Measurements from ENCODE around the gene C1orf35.

C1orf35 gene

DNA sequence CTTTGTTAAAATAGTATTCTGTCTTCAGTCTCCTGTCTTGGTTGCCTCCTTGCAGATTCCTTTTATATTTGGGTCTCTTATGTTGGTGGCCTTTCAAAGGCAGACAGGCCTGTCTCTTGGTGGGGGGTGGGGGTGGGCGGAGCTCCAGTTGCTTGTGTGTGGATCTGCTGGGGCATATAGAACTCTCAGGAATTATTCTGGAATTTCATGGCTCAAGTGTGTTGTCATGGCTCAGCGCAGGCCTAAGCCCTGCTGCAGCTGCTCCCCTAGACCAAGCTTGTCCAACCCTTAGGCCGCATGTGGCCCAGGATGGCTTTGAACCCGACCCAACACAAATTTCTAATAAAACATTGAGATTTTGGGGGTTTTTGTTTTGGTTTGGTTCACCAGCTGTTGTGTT lies 8.0 kb downstream of the C1orf35 start:
- in situ Hi-C loops (cut with MboI; ENCODE audit: low sequenced_read_pairs, unreplicated experiment), result no loop called here
- DNase-seq (ENCODE audit: low spot score), result no peak
- TF ChIP-seq, protein P1, sequence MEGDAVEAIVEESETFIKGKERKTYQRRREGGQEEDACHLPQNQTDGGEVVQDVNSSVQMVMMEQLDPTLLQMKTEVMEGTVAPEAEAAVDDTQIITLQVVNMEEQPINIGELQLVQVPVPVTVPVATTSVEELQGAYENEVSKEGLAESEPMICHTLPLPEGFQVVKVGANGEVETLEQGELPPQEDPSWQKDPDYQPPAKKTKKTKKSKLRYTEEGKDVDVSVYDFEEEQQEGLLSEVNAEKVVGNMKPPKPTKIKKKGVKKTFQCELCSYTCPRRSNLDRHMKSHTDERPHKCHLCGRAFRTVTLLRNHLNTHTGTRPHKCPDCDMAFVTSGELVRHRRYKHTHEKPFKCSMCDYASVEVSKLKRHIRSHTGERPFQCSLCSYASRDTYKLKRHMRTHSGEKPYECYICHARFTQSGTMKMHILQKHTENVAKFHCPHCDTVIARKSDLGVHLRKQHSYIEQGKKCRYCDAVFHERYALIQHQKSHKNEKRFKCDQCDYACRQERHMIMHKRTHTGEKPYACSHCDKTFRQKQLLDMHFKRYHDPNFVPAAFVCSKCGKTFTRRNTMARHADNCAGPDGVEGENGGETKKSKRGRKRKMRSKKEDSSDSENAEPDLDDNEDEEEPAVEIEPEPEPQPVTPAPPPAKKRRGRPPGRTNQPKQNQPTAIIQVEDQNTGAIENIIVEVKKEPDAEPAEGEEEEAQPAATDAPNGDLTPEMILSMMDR (IDR thresholded peaks at IDR 0.05; ENCODE audit: borderline replicate concordance, control extremely low read depth, extremely low read depth, insufficient read depth, missing control alignments), result no peak

DNA sequence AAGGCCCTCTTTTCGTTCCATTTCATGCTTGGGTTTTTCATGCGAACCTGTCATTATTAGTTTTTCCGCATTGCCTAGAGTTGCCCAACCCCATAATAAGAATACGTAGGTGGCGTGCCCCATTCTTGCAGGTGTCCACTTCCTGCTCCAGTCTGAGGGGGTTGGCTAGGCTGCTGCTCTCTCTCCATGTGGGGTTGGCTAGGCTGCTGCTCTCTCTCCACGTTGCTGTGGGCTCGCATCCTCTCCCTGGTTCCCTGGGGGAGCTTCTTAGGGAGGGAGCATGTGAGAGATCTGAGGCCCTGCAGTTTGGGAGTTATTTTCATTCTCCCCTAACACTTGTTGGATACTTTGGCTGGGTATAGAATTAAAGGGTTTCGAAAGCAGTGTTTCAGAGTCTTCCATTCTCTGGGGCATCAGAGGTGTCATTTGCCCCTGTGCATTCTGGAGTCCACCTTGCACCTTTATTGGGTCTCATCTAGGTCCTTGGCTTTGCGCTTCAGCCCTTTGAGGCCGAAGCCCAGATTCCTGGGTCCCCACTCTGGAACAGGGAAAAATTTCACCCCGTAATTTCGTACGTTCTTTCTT lies 8.6 kb downstream of the C1orf35 start:
- DNase-seq (ENCODE audit: low spot score), result no peak
- TF ChIP-seq, protein P1 (IDR thresholded peaks at IDR 0.05; ENCODE audit: borderline replicate concordance, control extremely low read depth, extremely low read depth, insufficient read depth, missing control alignments), result no peak
- in situ Hi-C loops (cut with MboI; ENCODE audit: low sequenced_read_pairs, unreplicated experiment), result no loop called here

DNA sequence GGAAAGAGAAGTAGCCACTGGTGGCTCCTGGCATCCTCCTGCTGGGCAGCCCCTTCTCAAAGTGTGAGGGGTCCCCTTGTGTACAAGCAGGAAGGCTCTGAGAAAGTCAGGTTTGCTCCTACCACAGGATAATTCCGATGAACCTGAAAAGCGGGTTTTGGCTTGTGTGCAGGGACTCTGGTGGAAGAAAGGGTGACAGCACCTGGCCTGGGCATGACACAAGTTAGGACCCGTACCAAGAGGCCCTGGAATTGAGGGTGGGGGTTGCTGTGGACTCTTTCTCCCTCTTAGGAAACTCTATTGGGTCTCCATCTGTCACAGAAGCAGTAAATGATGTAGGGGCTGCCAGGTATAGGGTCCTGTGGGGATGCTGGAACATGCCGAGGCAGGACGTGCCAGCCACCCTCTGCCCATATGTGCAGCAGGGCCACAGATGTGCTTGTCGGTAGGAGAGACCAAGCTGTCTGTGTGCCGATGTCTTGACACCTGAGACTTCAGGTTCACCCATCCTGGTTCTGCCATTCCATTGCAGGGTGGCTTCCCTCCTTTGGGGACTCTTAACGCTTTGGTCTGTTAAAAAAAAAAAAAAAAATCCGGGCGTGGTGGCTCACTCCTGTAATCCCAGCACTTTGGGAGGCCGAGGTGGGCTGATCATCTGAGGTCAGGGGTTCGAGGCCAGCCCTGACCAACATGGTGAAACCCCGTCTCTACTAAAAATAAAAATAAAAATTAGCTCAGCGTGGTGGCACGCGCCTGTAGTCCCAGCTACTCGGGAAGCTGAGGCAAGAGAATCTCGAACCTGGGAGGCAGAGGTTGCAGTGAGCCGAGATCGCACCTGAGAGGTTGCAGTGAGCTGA lies 9.8 kb downstream of the C1orf35 start:
- DNase-seq (ENCODE audit: low spot score), result no peak
- TF ChIP-seq, protein P1 (IDR thresholded peaks at IDR 0.05; ENCODE audit: borderline replicate concordance, control extremely low read depth, extremely low read depth, insufficient read depth, missing control alignments), result no peak
- in situ Hi-C loops (cut with MboI; ENCODE audit: low sequenced_read_pairs, unreplicated experiment), result no loop called here

DNA sequence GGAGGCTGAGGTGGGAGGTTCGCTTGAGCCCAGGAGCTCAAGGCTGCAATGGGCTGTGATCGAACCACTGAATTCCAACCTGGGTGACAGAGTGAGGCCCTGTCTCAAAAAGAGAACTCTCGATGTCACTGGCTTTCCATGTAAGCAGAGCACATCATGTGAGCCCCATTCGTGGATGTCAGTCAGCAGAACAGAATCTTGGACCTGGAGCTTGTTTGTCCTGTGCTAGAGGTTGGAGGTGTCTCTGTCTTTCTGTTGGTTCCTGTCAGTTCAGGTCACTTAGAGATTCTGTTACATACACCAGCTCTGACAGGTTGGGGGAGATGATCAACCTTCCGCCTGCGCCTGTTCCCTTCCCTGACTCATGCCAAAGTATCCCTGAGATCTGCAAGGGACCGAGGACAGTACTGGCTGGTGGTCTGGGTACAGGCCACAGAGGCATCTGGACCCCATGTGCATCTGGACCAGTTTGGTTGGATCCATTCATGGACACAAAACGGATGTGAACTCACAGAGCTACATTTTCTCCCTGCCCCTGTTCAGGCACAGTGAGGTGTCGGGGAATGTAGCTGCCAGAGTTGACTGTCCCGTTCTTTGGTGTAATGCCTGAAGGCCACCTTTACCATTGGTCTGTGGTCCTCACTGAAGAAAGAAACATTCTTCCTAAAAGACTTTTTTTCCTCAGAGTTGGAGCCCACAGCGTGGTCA lies 10.6 kb downstream of the C1orf35 start:
- DNase-seq (ENCODE audit: low spot score), result no peak
- in situ Hi-C loops (cut with MboI; ENCODE audit: low sequenced_read_pairs, unreplicated experiment), result no loop called here
- TF ChIP-seq, protein P1 (IDR thresholded peaks at IDR 0.05; ENCODE audit: borderline replicate concordance, control extremely low read depth, extremely low read depth, insufficient read depth, missing control alignments), result no peak

DNA sequence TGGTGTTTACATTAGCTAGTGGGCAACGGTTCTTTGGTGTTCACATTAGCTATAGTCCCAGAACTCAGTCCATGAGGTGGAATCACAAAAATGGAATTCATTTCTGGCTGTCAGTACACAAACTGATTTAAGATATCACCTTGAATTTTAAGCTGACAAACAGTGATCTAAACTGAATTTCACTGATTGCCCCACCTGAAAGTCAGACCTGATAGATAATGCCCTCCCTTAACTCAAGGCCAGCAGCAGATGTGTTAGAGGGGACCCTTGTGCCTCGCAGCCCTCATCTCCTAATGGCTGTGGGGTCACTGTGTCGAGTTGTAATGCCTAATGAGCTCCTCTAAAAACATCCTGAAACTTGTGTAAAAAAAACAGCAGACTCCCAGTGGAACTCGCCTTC lies 12.0 kb downstream of the C1orf35 start:
- no peak for DNase-seq (ENCODE audit: low spot score)
- in situ Hi-C loops (cut with MboI; ENCODE audit: low sequenced_read_pairs, unreplicated experiment), result no loop called here
- TF ChIP-seq, protein P1 (IDR thresholded peaks at IDR 0.05; ENCODE audit: borderline replicate concordance, control extremely low read depth, extremely low read depth, insufficient read depth, missing control alignments), result no peak

DNA sequence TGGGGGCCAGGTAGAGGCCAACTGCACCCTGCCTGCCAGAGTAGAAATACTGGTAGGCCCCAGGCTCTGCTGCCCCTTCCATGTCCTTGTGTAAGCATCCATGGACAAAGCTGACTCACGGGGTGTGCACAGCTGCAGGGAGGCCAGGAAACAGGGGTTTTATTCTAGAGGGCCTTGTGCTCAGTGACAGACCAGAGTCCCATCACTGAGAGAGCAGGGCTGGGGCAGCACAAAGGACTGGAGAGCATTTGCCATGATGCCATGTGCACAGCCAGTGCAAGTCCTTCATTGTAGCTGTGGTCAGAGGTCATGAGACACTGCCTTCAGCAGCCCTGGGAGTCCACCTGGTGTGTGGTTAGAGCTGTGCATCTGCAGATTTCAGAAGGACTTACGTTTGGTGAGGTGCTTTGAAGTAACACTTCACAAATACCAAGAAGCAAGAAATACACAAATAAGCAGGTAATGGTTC lies 12.5 kb downstream of the C1orf35 start:
- in situ Hi-C loops (cut with MboI; ENCODE audit: low sequenced_read_pairs, unreplicated experiment), result no loop called here
- no peak for DNase-seq (ENCODE audit: low spot score)
- TF ChIP-seq, protein P1 (IDR thresholded peaks at IDR 0.05; ENCODE audit: borderline replicate concordance, control extremely low read depth, extremely low read depth, insufficient read depth, missing control alignments), result no peak
